HG03139 (cell line): ENCODE data around the gene ING4.

Source experiments
- ATAC-seq: cut with Tn5 transposase; IDR thresholded peaks from one replicate; pipeline ENCODE4 v1.9.1; 2021; ENCODE audit not compliant: unreplicated experiment

Gene ING4

GRCh38 chr12:6688543-6688998 is 25.7 kb upstream of the ING4 start:
- no peak for ATAC-seq

DNA sequence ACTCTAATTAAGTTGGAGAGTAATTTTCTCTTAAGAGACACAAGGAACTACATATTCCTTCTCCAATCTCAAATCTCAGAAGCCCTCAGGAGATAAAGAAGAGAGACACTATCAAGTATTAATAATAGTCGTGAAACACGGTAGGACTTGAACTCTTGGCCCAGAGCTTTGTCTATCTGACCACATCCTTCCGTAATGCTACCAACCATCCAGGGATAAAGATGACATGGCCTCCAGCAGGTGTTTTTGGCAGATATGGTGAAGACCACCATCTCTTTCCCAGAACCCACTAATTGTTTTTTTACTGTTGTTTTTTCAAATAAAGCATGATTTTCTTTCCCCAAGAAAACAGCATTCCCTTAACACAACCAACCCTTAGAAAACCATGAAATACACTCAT is 22.9 kb upstream of the ING4 start:
- ATAC-seq, result no peak

DNA sequence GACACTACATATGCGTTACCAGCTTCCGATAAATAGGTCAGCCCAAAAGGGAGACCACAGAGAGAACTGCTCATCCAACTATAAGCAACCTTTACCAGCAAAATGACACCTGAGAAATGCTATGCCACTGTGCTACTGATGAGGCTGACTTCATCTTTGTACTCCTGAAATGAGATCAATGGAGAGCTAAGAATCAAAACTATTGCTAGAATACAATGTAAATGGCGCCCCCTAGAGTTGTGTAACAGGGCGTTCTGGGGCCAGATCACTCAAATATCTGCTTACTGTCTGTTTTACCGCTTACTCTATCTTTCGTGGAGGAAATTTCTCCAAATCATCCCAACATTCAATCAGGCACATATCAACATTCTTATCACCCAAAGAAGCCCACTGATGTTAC is 21.7 kb upstream of the ING4 start:
- no peak for ATAC-seq

DNA sequence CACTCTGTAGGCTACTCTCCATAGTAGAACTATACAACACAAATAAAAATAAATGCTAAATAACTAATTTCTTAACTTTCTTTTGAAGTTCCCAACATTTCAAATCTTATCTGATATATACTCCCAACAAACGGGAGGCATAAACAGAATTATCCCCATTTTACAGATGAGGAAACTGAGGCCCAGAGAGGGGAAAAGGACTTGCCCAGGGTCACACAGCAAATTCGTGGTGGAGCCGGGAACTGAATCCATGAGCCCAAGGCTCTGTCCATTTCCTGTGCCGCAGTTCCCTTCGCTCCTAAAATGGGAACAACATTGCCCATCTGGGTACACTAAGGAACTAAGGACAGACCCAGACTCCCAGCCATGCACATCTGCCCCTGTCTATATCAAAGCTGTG is 14.0 kb upstream of the ING4 start:
- ATAC-seq, result no peak

- ATAC-seq, result no peak
Measured at GRCh38 chr12:6672143-6672542, 9.2 kb upstream of the ING4 start.

DNA sequence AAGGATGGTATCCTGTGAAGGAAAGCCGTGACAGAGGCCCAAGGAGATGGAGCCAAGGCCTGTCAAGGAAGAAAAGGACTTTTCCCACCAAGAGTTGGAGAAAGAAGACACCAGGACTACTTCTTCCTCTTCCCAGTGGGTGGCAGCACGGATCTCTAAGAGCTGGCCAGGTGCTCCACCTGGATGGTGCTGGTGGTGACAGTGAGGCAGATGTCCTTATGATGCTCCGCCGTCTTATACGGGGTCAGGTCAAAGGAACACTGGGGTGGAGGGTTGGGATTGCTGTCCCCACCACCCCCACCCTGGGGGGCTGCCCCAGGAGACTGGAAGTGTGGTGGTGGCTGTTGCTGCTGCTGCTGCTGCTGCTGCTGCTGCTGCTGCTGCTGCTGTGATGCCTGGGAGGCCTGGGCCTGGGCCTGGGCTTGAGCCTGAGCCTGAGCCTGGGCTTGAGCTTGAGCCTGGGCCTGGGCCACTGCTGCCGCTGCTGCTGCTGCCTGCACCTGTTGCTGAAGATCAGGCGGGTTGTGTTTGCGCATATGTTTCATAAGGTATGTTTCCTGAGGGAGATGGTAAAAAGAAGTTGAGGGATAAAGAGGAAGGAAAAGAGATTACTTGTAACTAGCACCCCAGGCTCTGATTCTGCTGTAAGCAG is 4.8 kb upstream of the ING4 start:
- ATAC-seq, result no peak

DNA sequence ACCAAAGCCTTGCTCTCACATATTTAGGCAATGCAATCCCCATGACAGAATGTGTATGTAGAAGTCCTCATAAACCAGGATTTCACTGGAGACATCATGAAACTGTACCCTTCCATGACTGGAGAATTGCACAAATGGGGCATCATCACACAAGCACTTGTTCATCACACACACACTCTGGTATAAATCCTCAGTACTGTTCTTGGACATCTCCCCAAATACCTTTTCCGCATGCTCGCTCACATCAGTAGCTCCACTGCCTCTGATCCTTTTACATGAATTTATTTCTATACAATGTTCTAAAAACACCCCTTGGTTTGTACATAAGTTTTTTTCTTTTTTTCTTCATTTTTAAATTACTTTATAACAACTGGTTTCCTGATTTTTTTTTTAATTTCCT is 3.3 kb upstream of the ING4 start:
- ATAC-seq, result no peak

DNA sequence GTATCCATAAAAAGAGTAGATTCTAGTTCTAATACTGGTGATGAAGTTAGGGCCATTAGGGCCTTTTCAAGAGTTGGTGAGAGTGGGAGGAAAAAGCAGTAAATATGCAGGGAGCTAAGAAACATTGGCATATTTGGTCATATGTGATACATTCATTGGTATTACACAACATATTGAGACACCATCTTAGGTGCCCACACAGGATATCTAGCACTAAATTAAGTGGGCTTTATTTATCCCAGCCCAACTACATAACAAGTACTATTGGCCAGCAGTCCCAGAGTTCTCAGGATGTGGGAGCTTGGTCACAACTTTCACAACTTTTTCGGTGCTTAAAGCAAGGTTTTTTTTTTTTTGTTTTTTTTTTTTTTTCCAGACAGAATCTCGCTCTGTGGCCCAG is 2.0 kb upstream of the ING4 start:
- ATAC-seq, result no peak

- no peak for ATAC-seq
Measured at GRCh38 chr12:6662602-6662905, 365 bp downstream of the ING4 start.

DNA sequence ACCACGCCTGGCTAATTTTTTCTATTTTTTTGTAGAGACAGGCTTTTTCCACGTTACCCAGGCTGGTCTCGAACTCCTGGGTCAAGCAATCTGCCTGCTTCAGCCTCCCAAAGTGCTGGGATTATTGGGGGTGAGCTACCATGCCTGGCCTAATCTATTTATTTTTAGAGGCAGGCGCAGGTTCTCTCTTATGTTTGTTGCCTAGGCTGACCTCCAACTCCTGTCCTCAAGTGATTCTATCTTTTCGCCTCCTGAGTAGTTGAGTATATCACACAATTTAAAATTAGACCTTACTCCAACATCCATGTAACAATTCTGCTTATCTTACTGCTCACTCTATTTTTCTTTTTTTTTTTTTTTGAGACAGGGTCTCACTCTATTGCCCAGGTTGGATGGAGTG is 8.9 kb downstream of the ING4 start:
- no peak for ATAC-seq

DNA sequence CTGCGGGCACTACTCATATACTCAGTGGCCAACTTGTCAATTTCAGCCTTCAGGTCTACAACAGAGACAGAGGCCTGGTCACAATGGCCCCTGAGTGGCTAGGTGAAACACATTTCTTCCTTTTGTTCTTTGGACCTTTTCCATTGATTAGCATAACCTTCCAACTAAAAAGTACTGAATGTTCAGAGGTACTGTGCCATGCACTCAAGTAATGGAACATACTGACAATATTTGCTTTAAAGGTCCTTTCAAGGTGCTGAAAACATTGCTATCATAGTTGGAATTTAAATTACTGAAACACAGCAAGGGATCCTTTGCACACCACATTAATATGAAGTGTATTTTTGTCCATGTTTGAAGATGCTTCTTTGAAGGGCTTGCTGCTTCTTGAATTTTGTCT is 9.6 kb downstream of the ING4 start:
- ATAC-seq, result no peak

DNA sequence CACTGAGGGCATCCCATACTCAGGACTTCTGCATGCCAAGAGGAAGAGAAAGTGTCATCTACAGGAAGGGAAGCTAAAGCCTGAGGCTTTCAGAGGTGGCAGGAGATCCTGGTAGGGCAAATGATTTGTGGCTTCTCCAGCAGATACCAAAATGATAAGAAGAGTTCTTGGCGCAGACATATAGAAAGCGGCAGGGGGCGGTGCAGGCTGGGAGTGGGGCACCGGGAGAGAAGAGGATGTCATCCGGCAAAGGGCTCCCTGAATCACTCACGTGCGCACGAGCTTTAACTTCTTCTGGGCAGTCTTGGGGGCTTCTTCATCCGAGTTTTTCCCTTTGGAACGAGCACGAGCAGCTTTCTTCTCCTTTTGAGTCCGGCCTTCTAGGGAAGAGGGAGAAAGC is 10.5 kb downstream of the ING4 start:
- no peak for ATAC-seq

DNA sequence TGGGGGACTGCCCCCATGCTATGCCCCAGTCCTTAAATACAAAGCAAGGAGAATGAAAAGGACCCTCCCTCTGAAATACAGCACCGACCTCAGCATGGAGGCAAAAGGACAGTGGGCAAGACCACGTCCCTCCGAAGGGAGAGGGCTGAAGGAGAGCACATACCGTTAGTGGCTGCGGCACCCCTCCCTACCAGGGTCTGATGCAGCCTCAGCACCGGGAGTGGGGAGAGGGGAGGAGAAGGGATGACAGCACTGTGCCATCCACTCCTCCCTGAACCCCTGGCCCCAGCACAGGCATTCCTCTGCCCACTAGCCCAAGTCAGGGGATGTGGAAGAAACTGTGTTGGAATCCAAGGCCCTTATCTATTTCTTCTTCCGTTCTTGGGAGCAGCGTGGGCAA is 12.1 kb downstream of the ING4 start:
- no peak for ATAC-seq

DNA sequence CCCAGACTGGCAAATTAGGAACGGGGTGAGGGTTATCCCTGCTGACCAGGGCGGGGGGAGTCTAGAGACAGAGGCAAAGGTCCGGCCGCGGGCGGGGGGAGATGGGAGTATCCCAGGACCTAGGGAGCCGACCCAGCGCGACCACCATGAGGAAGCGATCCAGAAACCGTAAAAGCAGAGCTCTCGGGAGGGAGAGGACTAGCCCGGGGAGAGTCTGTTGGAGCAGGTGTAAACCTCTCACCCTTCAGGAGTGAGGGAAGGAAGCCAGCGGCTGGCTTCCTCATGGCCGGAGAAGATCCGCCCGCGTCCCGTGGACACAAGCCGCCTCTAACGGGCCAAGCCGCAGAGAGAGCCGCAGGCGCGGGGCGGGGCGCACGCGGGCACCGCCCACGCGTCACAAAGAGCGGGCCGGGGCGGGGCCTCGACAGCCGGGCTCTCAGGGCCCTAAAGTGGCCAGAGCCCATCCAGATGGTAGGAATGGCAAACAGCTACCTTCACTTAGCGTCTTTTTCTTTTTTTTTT is 15.8 kb downstream of the ING4 start, which contains the start of gene ACRBP:
ACRBP (minus strand) TSS at position 350 of the 522 bp plus-strand sequence; CDS start at position 284, 66 bp downstream.
- ATAC-seq, result no peak

GRCh38 chr12:6646276-6647082 is 16.4 kb downstream of the ING4 start:
- ATAC-seq, result no peak

DNA sequence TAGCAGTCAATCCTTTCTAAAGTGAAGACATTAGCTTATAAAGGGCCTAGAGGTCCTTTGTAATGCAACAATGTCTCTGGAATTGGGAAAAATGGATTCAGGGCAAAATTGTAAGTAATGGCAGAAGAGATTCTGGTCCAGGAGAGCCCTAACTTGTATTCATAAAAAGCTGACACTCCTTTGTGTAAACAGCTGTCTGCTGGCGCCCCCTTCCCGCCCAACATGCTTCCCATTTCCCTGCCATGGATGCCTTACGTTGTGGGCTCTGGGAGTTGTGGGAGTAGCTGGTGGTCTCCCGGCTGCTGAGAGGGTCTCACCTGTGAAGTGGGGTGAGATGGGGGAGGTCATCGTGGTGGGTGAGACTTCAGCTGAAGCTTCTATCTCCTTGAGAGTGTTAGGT is 18.0 kb downstream of the ING4 start:
- no peak for ATAC-seq

DNA sequence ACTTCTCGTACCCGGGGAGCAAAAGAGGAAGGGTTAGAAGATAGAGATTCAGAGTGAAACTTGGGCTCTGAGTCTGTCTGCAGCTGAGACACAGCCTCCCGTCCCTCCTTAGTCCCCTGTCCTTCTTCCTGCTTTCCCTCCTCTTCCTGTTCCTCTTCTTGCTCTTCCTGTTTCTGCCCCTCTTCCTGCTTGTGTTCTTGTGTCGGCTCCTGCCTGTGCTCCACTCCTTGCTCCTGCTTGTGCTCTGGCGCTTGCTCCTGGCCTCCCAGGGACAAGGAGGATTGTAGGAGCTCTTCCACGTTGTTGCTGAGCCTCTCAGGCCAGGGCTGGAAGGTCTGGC is 18.7 kb downstream of the ING4 start:
- no peak for ATAC-seq

DNA sequence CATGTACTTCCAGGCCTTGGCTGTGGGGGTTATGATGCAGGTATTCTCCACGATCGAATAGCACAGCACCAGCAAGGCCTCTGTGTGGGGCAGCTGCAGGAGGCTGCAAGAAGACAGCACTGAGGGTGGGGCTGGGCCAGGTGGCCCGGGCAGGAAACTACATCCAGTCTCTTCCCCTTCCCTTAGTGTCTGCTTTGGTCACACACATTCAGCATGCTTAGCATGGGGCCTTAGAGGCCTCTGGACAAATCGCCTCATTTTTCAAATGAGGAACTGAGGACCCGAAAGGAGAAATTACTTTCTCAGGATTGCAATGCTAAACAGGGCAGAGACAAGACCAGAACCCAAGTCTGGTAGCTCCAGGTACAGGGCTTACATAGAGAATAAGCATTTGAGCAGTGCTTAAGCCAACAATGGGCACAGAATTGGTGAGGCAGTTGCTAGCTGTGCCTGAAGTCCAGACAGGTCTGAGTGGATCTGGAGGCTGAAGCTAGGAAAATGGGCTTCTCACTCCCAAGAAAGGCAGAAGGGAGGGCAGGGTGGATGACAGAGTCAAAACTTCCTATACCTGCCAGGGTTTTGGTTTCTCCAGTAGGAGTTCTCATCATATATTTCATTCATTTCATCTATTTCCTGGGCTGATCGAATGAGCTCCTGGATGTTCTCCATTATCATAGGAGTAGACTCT is 19.2 kb downstream of the ING4 start:
- no peak for ATAC-seq

DNA sequence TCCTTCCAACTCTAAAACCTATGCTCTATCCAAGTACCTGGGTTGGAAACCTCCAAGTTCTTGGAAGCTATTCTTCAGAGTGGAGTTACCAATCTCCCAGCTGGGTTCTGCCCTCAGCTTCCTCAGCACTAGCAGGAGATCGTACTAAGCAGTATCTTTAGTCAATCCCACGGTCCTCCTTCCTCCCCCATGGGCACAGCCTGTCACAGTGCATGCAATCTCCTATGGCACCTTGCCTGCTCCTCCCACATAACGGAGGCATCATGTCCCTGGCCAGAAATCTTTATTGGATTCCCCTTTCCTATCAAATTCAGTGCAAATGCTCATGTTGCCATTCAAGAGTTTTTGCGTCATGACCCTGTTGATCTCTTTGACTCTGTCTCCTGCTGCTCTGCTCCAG is 21.8 kb downstream of the ING4 start:
- no peak for ATAC-seq

- ATAC-seq, result no peak
Measured at GRCh38 chr12:6640497-6640896, 22.4 kb downstream of the ING4 start.

GRCh38 chr12:6639151-6639801 is 23.6 kb downstream of the ING4 start:
- ATAC-seq, result no peak

GRCh38 chr12:6638305-6638704 is 24.6 kb downstream of the ING4 start:
- no peak for ATAC-seq
